Stimulated activated CD4-positive, alpha-beta T cell treated with anti-CD3 and anti-CD28 coated beads, Interleukin-12 subunit alpha, Interleukin-12 subunit beta, amount 100 ng/mL, for 4 hours (primary cell): Measurements from ENCODE around the gene MRGPRG.
"Not testable (repeated sequence)": the region's sequence is repeated elsewhere in the genome, so short reads cannot be mapped to it uniquely, and the experiment has no call there.

Source experiments
- DNase-seq: peaks from one replicate; pipeline ENCODE4 v3.0.0-alpha.2; 2020

MRGPRG gene

GRCh38 chr11:3173795-3174194, 44.8 kb downstream of the MRGPRG start:
- DNase-seq: no peak

DNA sequence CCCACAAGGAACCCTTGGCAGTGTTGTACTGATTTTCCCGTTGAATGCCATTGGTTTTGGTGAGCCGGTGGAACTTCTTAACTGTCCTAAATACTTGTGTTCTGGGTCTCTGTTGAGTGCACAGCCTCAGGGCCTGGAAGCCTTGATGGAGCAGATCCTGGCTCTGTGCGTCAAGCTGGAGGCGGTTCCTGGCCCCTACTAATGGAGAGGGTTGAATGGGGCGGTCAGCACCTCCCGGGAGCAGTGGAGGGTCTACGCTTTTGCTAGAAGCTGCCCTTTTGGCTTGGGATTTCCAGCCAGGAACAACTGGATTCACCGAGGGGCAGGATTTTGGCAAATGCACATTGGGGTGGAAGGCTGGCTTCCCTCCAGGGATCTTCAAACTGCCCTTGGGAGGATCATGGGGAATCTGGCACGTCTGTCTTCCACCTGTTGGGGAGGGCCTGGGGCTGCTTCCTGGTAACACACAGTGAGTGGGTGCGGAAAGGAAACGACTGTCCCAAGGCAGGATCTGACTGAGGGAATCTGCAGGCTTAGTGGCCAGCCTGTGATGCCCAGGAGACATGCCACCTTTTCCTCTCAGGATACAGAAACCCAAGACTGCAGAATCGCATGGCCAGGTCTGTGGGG, 46.6 kb downstream of the MRGPRG start:
- DNase-seq: no peak

DNA sequence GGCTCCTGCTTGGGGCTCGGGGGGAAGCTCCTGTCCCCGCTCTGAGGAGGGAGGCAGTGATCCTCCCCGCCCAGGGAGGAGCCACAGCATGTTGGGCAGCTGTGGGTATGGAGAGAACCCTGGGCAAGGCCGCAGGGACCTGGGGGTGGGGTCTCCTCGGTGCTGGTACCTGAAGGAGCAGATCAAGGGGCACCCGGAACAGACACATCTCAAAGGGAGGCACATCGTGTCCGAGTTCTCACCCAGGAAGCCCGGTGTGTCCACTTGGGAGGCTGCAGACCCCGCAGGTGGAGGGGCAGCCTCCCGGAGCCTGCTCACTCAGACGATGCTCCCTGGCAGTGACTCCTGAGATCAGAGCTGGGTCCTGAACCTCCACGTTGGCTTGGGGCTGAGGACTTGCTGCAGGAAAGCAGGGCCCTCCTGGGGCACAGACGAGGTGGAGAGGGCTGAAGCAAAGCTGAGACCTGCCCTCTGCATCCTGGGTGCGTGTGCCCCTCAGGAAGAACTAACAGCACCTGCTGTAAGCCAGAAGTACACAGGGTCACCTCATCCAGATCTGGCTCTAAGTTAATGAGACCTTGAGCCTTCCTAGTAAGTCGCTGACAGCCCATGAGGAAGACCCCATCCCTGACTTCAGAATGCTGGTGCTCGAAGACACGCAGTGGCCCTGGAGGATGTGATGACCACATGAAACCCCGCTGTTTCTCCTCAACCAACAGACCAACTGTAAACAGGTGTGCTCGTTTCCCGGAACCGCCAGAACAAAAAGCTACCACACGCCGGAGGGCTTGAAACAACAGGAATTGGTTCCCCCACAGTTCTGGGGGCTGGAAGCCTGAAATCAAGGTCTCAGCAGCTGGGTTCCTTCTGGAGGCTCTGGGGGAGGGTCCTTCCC, 47.6 kb downstream of the MRGPRG start:
- no peak for DNase-seq

DNA sequence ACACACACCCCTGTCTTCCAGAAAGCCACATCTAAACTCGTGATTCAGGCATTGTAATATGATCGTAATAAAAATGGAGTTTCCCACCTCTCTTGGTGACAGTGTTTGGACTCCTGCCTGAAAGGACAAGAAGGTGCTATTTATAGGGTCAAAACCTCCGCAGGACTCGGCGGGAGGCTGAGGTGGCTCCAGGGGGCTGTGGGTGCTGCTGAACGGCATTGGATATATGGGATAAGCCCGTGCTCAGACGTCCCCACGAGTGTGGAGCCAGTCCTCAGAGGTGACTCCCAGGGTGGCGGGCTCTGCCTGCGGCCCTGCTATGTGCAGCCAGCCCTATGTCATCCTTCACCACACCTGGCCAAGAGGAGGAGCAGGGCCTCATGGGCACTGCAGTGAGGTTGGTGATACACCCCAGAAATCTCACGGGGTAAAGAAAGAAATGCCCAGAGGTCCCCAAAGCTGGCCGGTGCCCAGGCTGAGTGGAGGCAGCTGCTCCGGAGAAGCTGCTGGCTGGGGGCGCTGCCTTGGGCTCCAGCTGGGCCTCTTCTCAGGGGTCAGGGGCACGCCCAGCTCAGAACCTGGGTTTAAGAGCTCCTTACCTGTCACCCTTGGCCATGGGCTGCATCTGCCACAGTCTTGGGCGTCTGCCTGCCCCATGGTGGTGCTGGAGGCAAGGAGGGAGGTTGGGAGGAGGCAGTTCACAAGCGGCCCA, 48.4 kb downstream of the MRGPRG start:
- no peak for DNase-seq

GRCh38 chr11:3169255-3170043, 49.2 kb downstream of the MRGPRG start:
- peak; percentile 24 for DNase-seq

DNA sequence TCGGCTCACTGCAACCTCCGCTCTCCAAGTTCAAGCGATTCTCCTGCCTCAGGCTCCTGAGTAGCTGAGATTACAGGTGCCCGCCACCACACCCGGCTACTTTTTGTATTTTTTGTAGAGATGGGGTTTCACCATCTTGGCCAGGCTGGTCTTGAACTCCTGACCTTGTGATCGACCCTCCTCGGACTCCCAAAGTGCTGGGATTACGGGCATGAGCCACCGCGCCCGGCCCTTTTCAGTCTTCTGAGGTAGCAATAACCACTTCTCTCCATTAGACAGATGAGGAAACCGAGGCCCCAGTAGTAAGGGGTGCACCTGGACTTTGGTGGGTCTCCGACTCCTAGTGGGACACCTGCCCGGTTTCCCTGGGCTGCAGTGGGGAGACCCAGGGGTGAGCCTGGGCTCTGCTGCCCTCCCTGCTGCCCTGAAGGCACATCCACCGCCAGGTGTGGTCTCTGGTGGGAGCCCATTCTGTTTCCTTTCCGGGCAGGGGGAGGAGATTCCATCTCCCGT, 49.8 kb downstream of the MRGPRG start:
- not testable (repeated sequence) for DNase-seq
